Esophagus muscularis mucosa (tissue), 4 donors: ENCODE results near the gene IL17B. TPM values are rescaled to one million over a fixed set of nuclear protein-coding genes. Genes with fewer than 3 reads are reported as not detected.

Source experiments
- DNase-seq: peaks from one replicate; pipeline ENCODE4 v3.0.0-alpha.2; 2017; ENCODE audit errors: extremely low spot score
- H3K27ac ChIP-seq, 4 donors: fragments of 200-600 bp; sonication (generic); replicated peaks in 1 of 4; 1 replicate in 3 of 4; 2 replicates in 1 of 4; pipeline ENCODE4 v1.5.1; 2016 to 2019; ENCODE audit warnings: mild to moderate bottlenecking in 1 of 4
- H3K27me3 ChIP-seq, 4 donors: fragments of 200-600 bp; sonication (generic); one replicate each; pipeline versions ENCODE4 v1.5.1 to v1.6.0; 2016 to 2019
- H3K36me3 ChIP-seq, 4 donors: fragments of 200-600 bp; sonication (generic); one replicate each; pipeline ENCODE4 v1.5.1; 2016 to 2019
- H3K4me1 ChIP-seq, 4 donors: fragments of 200-600 bp; sonication (generic); one replicate each; pipeline ENCODE4 v1.5.1; 2016 to 2019
- H3K4me3 ChIP-seq, 4 donors: fragments of 200-600 bp; sonication (generic); 1 replicate in 2 of 4; 2 replicates in 2 of 4; pipeline ENCODE4 v1.5.1; 2016 to 2019; ENCODE audit warnings: mild to moderate bottlenecking in 4 of 4, moderate library complexity in 1 of 4
- H3K9me3 ChIP-seq, 4 donors: fragments of 200-600 bp; sonication (generic); 1 replicate in 3 of 4; 2 replicates in 1 of 4; pipeline ENCODE4 v1.5.1; 2016 to 2019
- CTCF ChIP-seq, 3 experiments: fragments of 200-600 bp in 2 of 3; fragments of 450-650 bp in 1 of 3; sonication (generic) in 2 of 3; IDR thresholded peaks; one replicate each; pipeline ENCODE4 v1.5.1; 2017 to 2019; ENCODE audit warnings: antibody characterized with exemption in 3 of 3, mild to moderate bottlenecking in 2 of 3, moderate library complexity in 1 of 3
- EP300 ChIP-seq: sonication (generic); formaldehyde crosslinking; IDR thresholded peaks from one replicate; pipeline ENCODE4 v1.6.1; 2017; ENCODE audit warnings: antibody characterized with exemption
- POLR2A ChIP-seq: fragments of 450-650 bp; IDR thresholded peaks from one replicate; pipeline ENCODE4 v1.6.1; 2017; ENCODE audit warnings: antibody characterized with exemption, moderate library complexity, mild to moderate bottlenecking, low read depth
- POLR2AphosphoS5 ChIP-seq, 2 donors: sonication (generic); formaldehyde crosslinking; IDR thresholded peaks; one replicate each; pipeline ENCODE4 v1.6.1; 2017; ENCODE audit warnings: antibody characterized with exemption in 2 of 2
- WGBS: methylation state at CpG from one replicate; pipeline ENCODE4 v1.1.5; 2018; 5-methylcytosine and 5-hydroxymethylcytosine counted together
- intact Hi-C: fragments of 100-400 bp; cut with DNase I; formaldehyde crosslinking; loops from one replicate; pipeline ENCODE4 v1.15.1; 2023
- total RNA-seq, 4 donors: library from RNA; depleted of rRNA; stranded (reverse); fragments of >200 nt; gene quantifications; one replicate each; pipeline versions ENCODE4 v1.1.0 to v1.2.1, GENCODE V29; 2016

IL17B gene
- total RNA-seq, 4 donors from 2014 or later = 2.5 to 20.3 (median 8.0) TPM

GRCh38 chr5:149371296-149371962, 7.7 kb downstream of the IL17B start:
- Histone ChIP-seq H3K36me3 (no peaks in the 10 kb centered on the region), H3K4me1 (peaks cover 16 to 66% (median 53%) of the 10 kb centered on the region in 4 donors), H3K4me3 (no peak overlapping the region), H3K27me3 (no peaks in the 10 kb centered on the region), H3K9me3 (no peaks in the 10 kb centered on the region), H3K27ac (peak overlapping the region; percentile 71 to 97 (median 76))
- TF ChIP-seq POLR2AphosphoS5 (IDR thresholded peaks at IDR 0.05) = no peak
- no peak for TF ChIP-seq EP300
- TF ChIP-seq CTCF (IDR thresholded peaks at IDR 0.05) = peak; percentile 53 to 77 (median 57)
- no peak for TF ChIP-seq POLR2A
- intact Hi-C loops = no loop called here
- no peak for DNase-seq
- WGBS = 56% methylated on average over 9 of the region's 12 CpGs

DNA sequence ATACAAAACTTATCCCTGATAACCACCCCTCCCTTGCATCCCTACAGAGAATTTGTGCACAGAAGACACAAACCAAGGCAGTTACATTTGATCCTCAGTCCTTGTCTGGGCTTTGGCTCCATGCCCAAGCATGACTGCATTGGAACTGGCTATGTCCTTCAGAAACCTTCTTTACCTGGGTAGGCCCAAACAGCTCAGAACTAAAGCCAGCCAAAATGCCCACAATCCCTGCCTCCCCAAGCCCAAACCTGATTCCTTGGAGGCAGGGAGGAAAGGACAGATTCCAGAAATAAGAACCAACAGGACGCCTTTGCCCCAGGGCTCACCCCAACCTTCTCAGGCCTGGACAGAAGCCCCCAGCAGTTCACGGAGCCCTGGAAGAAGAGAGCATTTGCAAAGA, 8.2 kb downstream of the IL17B start:
- H3K27ac ChIP-seq = peak overlapping the region; percentile 71 to 97 (median 76)
- H3K4me3 ChIP-seq = no peak overlapping the region
- H3K9me3 ChIP-seq = no peaks in the 10 kb centered on the region
- intact Hi-C loops = no loop called here
- no peak for DNase-seq
- no peaks in the 10 kb centered on the region for H3K36me3 ChIP-seq
- H3K4me1 ChIP-seq = peaks cover 16 to 66% (median 53%) of the 10 kb centered on the region in 4 donors
- TF ChIP-seq CTCF (IDR thresholded peaks at IDR 0.05) = no peak
- peak in 1 of 2 donors; percentile 9 for TF ChIP-seq POLR2AphosphoS5 (IDR thresholded peaks at IDR 0.05)
- 74% methylated on average over 2 of the region's 2 CpGs for WGBS
- no peaks in the 10 kb centered on the region for H3K27me3 ChIP-seq

GRCh38 chr5:149367972-149368645, 11.0 kb downstream of the IL17B start:
- intact Hi-C loops = loop anchor here (5.0 kb wide), 3 partner anchors 51 to 199 kb away; no protein-coding TSS in a partner anchor
- H3K27me3 ChIP-seq = no peaks in the 10 kb centered on the region
- H3K4me3 ChIP-seq = peak overlapping the region; percentile 13 to 24 (median 14)
- H3K9me3 ChIP-seq = no peaks in the 10 kb centered on the region
- TF ChIP-seq EP300 = no peak
- TF ChIP-seq CTCF (IDR thresholded peaks at IDR 0.05) = no peak
- TF ChIP-seq POLR2AphosphoS5 (IDR thresholded peaks at IDR 0.05) = no peak
- TF ChIP-seq POLR2A = no peak
- WGBS = 83% methylated on average over 22 of the region's 22 CpGs
- peaks cover 16 to 51% (median 42%) of the 10 kb centered on the region in 4 donors for H3K4me1 ChIP-seq
- no peak for DNase-seq
- H3K36me3 ChIP-seq = no peaks in the 10 kb centered on the region
- peak overlapping the region; percentile 62 to 97 (median 68) for H3K27ac ChIP-seq

DNA sequence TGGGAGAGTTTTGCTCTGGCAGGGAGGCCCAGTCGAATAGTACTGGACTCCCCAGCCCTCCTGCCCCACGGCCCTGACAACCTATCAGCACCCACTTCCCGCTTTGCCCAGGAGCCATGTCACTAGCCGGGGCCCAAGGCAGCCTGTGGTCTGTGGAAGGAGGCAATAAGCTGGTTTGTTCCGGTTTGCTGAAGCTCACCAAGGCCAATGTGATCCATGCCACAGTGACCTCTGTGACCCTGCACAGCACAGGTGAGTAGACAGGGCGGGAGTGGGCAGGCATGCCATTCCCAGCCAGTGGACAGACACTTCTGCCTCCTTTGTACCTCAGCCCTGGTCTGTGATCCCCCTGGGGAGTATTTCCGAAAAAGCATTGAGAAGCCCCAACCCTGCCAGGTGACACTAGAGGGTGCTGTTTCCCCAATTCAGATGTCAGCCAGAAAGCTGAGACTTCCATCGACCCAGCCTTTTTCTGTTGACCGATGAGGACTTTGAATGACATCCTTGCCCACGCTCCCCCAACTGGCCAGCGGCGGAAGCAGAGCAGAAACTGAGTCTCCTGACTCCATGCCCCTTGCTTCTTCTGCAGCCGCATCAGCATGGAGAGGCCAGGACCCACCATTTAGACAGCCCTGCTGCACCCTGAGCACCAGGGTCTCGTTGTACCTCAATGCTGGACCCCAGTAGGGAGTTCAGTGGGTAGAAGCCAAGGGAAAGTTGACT, 11.7 kb downstream of the IL17B start:
- WGBS = 54% methylated on average over 8 of the region's 14 CpGs
- Histone ChIP-seq H3K4me3 (peak overlapping the region; percentile 13 to 24 (median 14)), H3K27ac (peak overlapping the region; percentile 62 to 97 (median 68)), H3K27me3 (no peaks in the 10 kb centered on the region), H3K4me1 (peaks cover 16 to 44% (median 35%) of the 10 kb centered on the region in 4 donors), H3K9me3 (no peaks in the 10 kb centered on the region), H3K36me3 (no peaks in the 10 kb centered on the region)
- intact Hi-C loops = loop anchor here (5.0 kb wide), 3 partner anchors 50 to 200 kb away; no protein-coding TSS in a partner anchor
- DNase-seq = no peak
- TF ChIP-seq POLR2AphosphoS5 (IDR thresholded peaks at IDR 0.05) = peak; percentile 38 to 49
- no peak for TF ChIP-seq POLR2A
- peak; percentile 74 to 87 (median 77) for TF ChIP-seq CTCF (IDR thresholded peaks at IDR 0.05)
